ENCODE measurements around the gene SNX12.
A peak's percentile ranks its signal among the peaks of the same experiment; 100 is the strongest.

SNX12 gene

GRCh38 chrX:71098951-71099506 is 30.9 kb upstream of the SNX12 start:
- H3K27ac ChIP-seq (ENCODE audit: extremely low read depth, low read depth, low read length), result no peak overlapping the region
- H3K4me3 ChIP-seq (ENCODE audit: low read depth, low read length), result no peak overlapping the region
- POLR2A ChIA-PET, result interaction anchor here (1.2 kb wide), 2 partner anchors 20 to 28 kb away, joined by 3 to 6 read pairs; partner anchors contain the start of gene MED12
- H3K4me1 ChIP-seq (ENCODE audit: control insufficient read depth, insufficient read depth, low read length), result peaks cover 3% of the 10 kb centered on the region; the same call in 1 of the 2 replicates
- CTCF ChIA-PET, result interaction anchor here (1.0 to 1.3 kb wide), 2 partner anchors 31 to 80 kb away, joined by 3 to 4 read pairs; no protein-coding TSS in a partner anchor
- TF ChIP-seq ZSCAN4 (tag by site-specific recombination; IDR thresholded peaks at IDR 0.05), result no peak
- TF ChIP-seq ZBTB49 (tag by site-specific recombination; IDR thresholded peaks at IDR 0.05; ENCODE audit: low read depth), result no peak
- TF ChIP-seq ZNF623 (tag by site-specific recombination; IDR thresholded peaks at IDR 0.05), result no peak
- TF ChIP-seq GLIS2 (tag by site-specific recombination; IDR thresholded peaks at IDR 0.05), result peak; percentile 26; the same call in 1 of the 2 replicates
- TF ChIP-seq ZNF48 (tag by site-specific recombination; IDR thresholded peaks at IDR 0.05), result no peak
- no peak for TF ChIP-seq ZNF132 (tag by site-specific recombination; IDR thresholded peaks at IDR 0.05; ENCODE audit: borderline replicate concordance)
- H3K9me3 ChIP-seq (ENCODE audit: control insufficient read depth, insufficient read depth, low read depth, low read length), result no peaks in the 10 kb centered on the region
- H3K36me3 ChIP-seq (ENCODE audit: control insufficient read depth in 2 of 2, insufficient read depth in 1 of 2, low read length in 2 of 2), result peaks cover 0 to 17% of the 10 kb centered on the region in 2 experiments; a peak in 1 of 3 replicates

- Histone ChIP-seq H3K4me3 (ENCODE audit: low read depth, low read length) (no peak overlapping the region), H3K4me1 (ENCODE audit: control insufficient read depth, insufficient read depth, low read length) (peaks cover 3% of the 10 kb centered on the region; the same call in 1 of the 2 replicates), H3K9me3 (ENCODE audit: control insufficient read depth, insufficient read depth, low read depth, low read length) (no peaks in the 10 kb centered on the region), H3K36me3 (ENCODE audit: control insufficient read depth in 2 of 2, insufficient read depth in 1 of 2, low read length in 2 of 2) (peaks cover 0 to 17% of the 10 kb centered on the region in 2 experiments; a peak in 1 of 3 replicates), H3K27ac (ENCODE audit: extremely low read depth, low read depth, low read length) (no peak overlapping the region)
- ChIA-PET POLR2A (no interaction called here), CTCF (interaction anchor here (1.0 kb wide), 1 partner anchor 10 kb away, joined by 4 read pairs; no protein-coding TSS in a partner anchor)
- TF ChIP-seq GLIS1 (tag by site-specific recombination; IDR thresholded peaks at IDR 0.05) (peak; percentile 14; the same call in 1 of the 2 replicates), ZNF529 (tag by site-specific recombination; IDR thresholded peaks at IDR 0.05; ENCODE audit: insufficient replicate concordance) (no peak), ZNF654 (tag by site-specific recombination; IDR thresholded peaks at IDR 0.05; ENCODE audit: low read depth) (peak; percentile 43), ZNF2 (tag by site-specific recombination; IDR thresholded peaks at IDR 0.05) (0 out of 2 replicates have a peak, but pooled peaks have one; percentile 22), ZNF530 (tag by site-specific recombination; IDR thresholded peaks at IDR 0.05; ENCODE audit: low read depth) (no peak), ZNF558 (tag by site-specific recombination; IDR thresholded peaks at IDR 0.05) (no peak), SP7 (tag by site-specific recombination; IDR thresholded peaks at IDR 0.05) (0 out of 2 replicates have a peak, but pooled peaks have one; percentile 15), ZBTB17 (tag by site-specific recombination; IDR thresholded peaks at IDR 0.05) (0 out of 2 replicates have a peak, but pooled peaks have one; percentile 29), PATZ1 (tag by site-specific recombination; IDR thresholded peaks at IDR 0.05) (0 out of 2 replicates have a peak, but pooled peaks have one; percentile 26), ELK4 (IDR thresholded peaks at IDR 0.05; ENCODE audit: borderline replicate concordance, low read depth, low read length) (no peak), OSR2 (tag by site-specific recombination; IDR thresholded peaks at IDR 0.05) (no peak), ZNF423 (tag by site-specific recombination; IDR thresholded peaks at IDR 0.05) (0 out of 2 replicates have a peak, but pooled peaks have one; percentile 22), ZNF707 (tag by site-specific recombination; IDR thresholded peaks at IDR 0.05) (no peak), SCRT1 (tag by site-specific recombination; IDR thresholded peaks at IDR 0.05; ENCODE audit: borderline replicate concordance) (no peak), ZBTB20 (tag by site-specific recombination; IDR thresholded peaks at IDR 0.05) (no peak), AEBP2 (tag by site-specific recombination; IDR thresholded peaks at IDR 0.05; ENCODE audit: borderline replicate concordance) (no peak), PRDM1 (tag by site-specific recombination; IDR thresholded peaks at IDR 0.05) (0 out of 2 replicates have a peak, but pooled peaks have one; percentile 8), ZNF404 (tag by site-specific recombination; IDR thresholded peaks at IDR 0.05) (no peak)
These were observed 30.2 kb upstream of the SNX12 start for GRCh38 chrX:71098302-71098701.

All from HEK293 (cell line).